ENCODE results near the gene SPAG16.

The SPAG16 gene

DNA sequence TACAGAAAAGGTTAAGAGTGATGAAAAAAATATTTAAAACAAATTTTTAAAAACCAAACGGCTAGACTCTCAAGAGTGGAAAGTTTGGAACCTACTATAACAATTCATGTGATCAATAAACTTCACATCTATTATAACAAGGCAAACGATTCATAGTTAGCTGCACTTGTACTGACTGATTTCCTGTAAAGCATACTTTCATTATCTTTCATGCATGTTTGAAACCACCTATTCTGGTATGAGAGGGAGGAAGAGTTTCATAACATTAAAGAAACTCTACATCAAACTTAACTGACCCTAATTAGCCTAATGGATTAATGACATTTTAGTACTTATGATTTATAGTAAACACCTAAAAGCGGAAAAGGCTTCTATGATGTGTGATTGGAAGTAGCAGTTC lies 1082.9 kb downstream of the SPAG16 start:
- H3F3A ChIP-seq (ENCODE audit: insufficient read depth), result no peaks in the 10 kb centered on the region
- H3K9me2 ChIP-seq (replicated peaks; ENCODE audit: insufficient read depth, low read length), result no peaks in the 10 kb centered on the region

GRCh38 chr2:214376618-214377285 lies 1092.5 kb downstream of the SPAG16 start:
- Histone ChIP-seq H3K9ac (ENCODE audit: low read length) (no peak overlapping the region), H3K4me2 (ENCODE audit: low read depth, low read length, poor library complexity, severe bottlenecking) (no peak overlapping the region), H4K20me1 (ENCODE audit: low read depth, low read length) (no peaks in the 10 kb centered on the region), H3K9me3 (ENCODE audit: insufficient read depth, low read length) (no peaks in the 10 kb centered on the region), H3K27ac (ENCODE audit: low read depth, low read length) (no peak overlapping the region), H3K27me3 (ENCODE audit: low read length) (no peaks in the 10 kb centered on the region), H3K36me3 (ENCODE audit: low read length) (no peaks in the 10 kb centered on the region), H2AFZ (ENCODE audit: low read depth, low read length, severe bottlenecking) (no peak overlapping the region), H3K79me2 (ENCODE audit: insufficient read depth, low read length) (no peaks in the 10 kb centered on the region), H3K4me3 (ENCODE audit: insufficient read depth, low read length, poor library complexity, severe bottlenecking) (no peak overlapping the region), H3K9me2 (replicated peaks; ENCODE audit: insufficient read depth, low read length) (no peaks in the 10 kb centered on the region), H3F3A (ENCODE audit: insufficient read depth) (no peaks in the 10 kb centered on the region)
- TF ChIP-seq, protein P1, sequence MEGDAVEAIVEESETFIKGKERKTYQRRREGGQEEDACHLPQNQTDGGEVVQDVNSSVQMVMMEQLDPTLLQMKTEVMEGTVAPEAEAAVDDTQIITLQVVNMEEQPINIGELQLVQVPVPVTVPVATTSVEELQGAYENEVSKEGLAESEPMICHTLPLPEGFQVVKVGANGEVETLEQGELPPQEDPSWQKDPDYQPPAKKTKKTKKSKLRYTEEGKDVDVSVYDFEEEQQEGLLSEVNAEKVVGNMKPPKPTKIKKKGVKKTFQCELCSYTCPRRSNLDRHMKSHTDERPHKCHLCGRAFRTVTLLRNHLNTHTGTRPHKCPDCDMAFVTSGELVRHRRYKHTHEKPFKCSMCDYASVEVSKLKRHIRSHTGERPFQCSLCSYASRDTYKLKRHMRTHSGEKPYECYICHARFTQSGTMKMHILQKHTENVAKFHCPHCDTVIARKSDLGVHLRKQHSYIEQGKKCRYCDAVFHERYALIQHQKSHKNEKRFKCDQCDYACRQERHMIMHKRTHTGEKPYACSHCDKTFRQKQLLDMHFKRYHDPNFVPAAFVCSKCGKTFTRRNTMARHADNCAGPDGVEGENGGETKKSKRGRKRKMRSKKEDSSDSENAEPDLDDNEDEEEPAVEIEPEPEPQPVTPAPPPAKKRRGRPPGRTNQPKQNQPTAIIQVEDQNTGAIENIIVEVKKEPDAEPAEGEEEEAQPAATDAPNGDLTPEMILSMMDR (IDR thresholded peaks at IDR 0.05; ENCODE audit: insufficient read depth, low read length, poor library complexity, severe bottlenecking), result no peak
- TF ChIP-seq EZH2phosphoT487 (conservative IDR thresholded peaks at IDR 0.05; ENCODE audit: low read length), result no peak

More for the DNA sequence above, 1082.9 kb downstream of the SPAG16 start:
- Histone ChIP-seq H3K79me2 (ENCODE audit: insufficient read depth, low read length) (no peaks in the 10 kb centered on the region), H3K4me3 (ENCODE audit: insufficient read depth, low read length, poor library complexity, severe bottlenecking) (no peak overlapping the region), H3K4me2 (ENCODE audit: low read depth, low read length, poor library complexity, severe bottlenecking) (no peak overlapping the region), H3K9ac (ENCODE audit: low read length) (no peak overlapping the region), H3K36me3 (ENCODE audit: low read length) (no peaks in the 10 kb centered on the region), H3K27me3 (ENCODE audit: low read length) (no peaks in the 10 kb centered on the region), H2AFZ (ENCODE audit: low read depth, low read length, severe bottlenecking) (no peak overlapping the region), H4K20me1 (ENCODE audit: low read depth, low read length) (no peaks in the 10 kb centered on the region), H3K9me3 (ENCODE audit: insufficient read depth, low read length) (no peaks in the 10 kb centered on the region), H3K27ac (ENCODE audit: low read depth, low read length) (no peak overlapping the region)
- no peak for TF ChIP-seq EZH2phosphoT487 (conservative IDR thresholded peaks at IDR 0.05; ENCODE audit: low read length)
- TF ChIP-seq, protein P1 (IDR thresholded peaks at IDR 0.05; ENCODE audit: insufficient read depth, low read length, poor library complexity, severe bottlenecking), result no peak

DNA sequence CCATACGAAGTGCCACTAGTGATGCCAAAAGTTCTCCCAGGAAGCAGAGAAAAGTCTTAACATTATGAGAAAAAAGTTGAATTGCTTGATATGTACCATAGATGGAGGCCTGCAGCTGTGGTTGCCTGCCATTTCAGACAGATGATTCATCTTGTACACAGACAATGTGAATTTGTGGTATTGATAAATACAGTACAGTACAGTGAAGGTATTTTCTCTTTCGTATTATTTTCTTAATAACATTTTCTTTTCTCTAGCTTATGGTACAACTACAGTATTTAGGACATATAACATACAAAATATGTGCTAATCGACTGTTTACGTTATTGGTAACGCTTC lies 1093.0 kb downstream of the SPAG16 start:
- no peak overlapping the region for H3K4me2 ChIP-seq (ENCODE audit: low read depth, low read length, poor library complexity, severe bottlenecking)
- no peak for TF ChIP-seq EZH2phosphoT487 (conservative IDR thresholded peaks at IDR 0.05; ENCODE audit: low read length)
- TF ChIP-seq, protein P1 (IDR thresholded peaks at IDR 0.05; ENCODE audit: insufficient read depth, low read length, poor library complexity, severe bottlenecking), result no peak
- no peak overlapping the region for H2AFZ ChIP-seq (ENCODE audit: low read depth, low read length, severe bottlenecking)
- no peaks in the 10 kb centered on the region for H3F3A ChIP-seq (ENCODE audit: insufficient read depth)
- no peak overlapping the region for H3K27ac ChIP-seq (ENCODE audit: low read depth, low read length)
- H3K9me2 ChIP-seq (replicated peaks; ENCODE audit: insufficient read depth, low read length), result no peaks in the 10 kb centered on the region
- no peaks in the 10 kb centered on the region for H4K20me1 ChIP-seq (ENCODE audit: low read depth, low read length)
- no peaks in the 10 kb centered on the region for H3K79me2 ChIP-seq (ENCODE audit: insufficient read depth, low read length)
- H3K9ac ChIP-seq (ENCODE audit: low read length), result no peak overlapping the region
- no peaks in the 10 kb centered on the region for H3K27me3 ChIP-seq (ENCODE audit: low read length)
- no peaks in the 10 kb centered on the region for H3K36me3 ChIP-seq (ENCODE audit: low read length)
- H3K4me3 ChIP-seq (ENCODE audit: insufficient read depth, low read length, poor library complexity, severe bottlenecking), result no peak overlapping the region
- H3K9me3 ChIP-seq (ENCODE audit: insufficient read depth, low read length), result no peaks in the 10 kb centered on the region
